Measurements from ENCODE around the gene PTPRN2.
"Not testable (repeated sequence)": the region's sequence is repeated elsewhere in the genome, so short reads cannot be mapped to it uniquely, and the experiment has no call there.

DNA sequence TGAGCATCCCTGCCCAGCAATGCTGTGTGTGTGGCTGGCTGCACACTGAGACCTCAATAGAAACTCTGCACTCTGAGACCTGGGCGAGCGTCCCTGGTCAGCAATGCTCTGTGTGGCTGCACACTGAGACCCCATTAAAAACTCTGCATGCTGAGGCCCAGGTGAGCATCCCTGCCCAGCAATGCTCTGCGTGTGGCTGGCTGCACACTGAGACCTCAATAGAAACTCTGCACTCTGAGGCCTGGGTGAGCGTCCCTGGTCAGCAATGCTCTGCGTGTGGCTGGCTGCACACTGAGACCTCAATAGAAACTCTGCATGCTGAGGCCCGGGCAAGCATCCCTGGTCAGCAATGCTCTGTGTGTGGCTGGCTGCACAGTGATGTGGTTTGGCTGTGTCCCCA, 553.7 kb downstream of the PTPRN2 start:
- TF ChIP-seq, protein P1, sequence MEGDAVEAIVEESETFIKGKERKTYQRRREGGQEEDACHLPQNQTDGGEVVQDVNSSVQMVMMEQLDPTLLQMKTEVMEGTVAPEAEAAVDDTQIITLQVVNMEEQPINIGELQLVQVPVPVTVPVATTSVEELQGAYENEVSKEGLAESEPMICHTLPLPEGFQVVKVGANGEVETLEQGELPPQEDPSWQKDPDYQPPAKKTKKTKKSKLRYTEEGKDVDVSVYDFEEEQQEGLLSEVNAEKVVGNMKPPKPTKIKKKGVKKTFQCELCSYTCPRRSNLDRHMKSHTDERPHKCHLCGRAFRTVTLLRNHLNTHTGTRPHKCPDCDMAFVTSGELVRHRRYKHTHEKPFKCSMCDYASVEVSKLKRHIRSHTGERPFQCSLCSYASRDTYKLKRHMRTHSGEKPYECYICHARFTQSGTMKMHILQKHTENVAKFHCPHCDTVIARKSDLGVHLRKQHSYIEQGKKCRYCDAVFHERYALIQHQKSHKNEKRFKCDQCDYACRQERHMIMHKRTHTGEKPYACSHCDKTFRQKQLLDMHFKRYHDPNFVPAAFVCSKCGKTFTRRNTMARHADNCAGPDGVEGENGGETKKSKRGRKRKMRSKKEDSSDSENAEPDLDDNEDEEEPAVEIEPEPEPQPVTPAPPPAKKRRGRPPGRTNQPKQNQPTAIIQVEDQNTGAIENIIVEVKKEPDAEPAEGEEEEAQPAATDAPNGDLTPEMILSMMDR (conservative IDR thresholded peaks at IDR 0.05), result not testable (repeated sequence)
- not testable (repeated sequence) for TF ChIP-seq EZH2 (IDR thresholded peaks at IDR 0.05; ENCODE audit: low read depth)

Data from PC-9 (cell line).